Body of pancreas (tissue), 4 donors: ENCODE measurements around the gene USH2A. TPM values are rescaled to one million over a fixed set of nuclear protein-coding genes. Genes with fewer than 3 reads are reported as not detected.

Experiments used
- ATAC-seq: fragments of 150-250 bp; one replicate; pipeline ENCODE4 v1.9.1; 2016
- DNase-seq, 4 donors: peaks; one replicate each; pipeline ENCODE4 v3.0.0-alpha.2; 2019
- H3K27ac ChIP-seq, 4 donors: fragments of 200-600 bp; sonication (generic); 1 replicate in 3 of 4; 2 replicates in 1 of 4; pipeline versions ENCODE4 v1.5.1 to v1.6.1; 2016 to 2019; ENCODE audit warnings: mild to moderate bottlenecking in 1 of 4, mixed read lengths in 1 of 4, moderate library complexity in 1 of 4
- H3K27me3 ChIP-seq, 2 donors: fragments of 200-600 bp; sonication (generic); one replicate each; pipeline ENCODE4 v1.6.0; 2016; ENCODE audit warnings: mild to moderate bottlenecking in 1 of 2
- H3K36me3 ChIP-seq, 2 donors: fragments of 200-600 bp; sonication (generic); replicated peaks in 1 of 2; 2 replicates each; pipeline ENCODE4 v1.5.1; 2016; ENCODE audit warnings: low read depth in 2 of 2; ENCODE audit not compliant: insufficient read depth in 1 of 2
- H3K4me1 ChIP-seq: fragments of 200-600 bp; sonication (generic); one replicate; pipeline ENCODE4 v1.6.0; 2016
- H3K4me3 ChIP-seq, 2 donors: fragments of 200-600 bp; sonication (generic); 1 replicate in 1 of 2; 2 replicates in 1 of 2; pipeline ENCODE4 v1.5.1; 2016 to 2019
- H3K9me3 ChIP-seq, 3 donors: fragments of 200-600 bp; sonication (generic); 1 replicate in 2 of 3; 2 replicates in 1 of 3; pipeline ENCODE4 v1.5.1; 2016
- POLR2A ChIP-seq, 3 donors: fragments of 450-650 bp; IDR thresholded peaks; one replicate each; pipeline ENCODE4 v1.6.1; 2016; ENCODE audit warnings: antibody characterized with exemption in 3 of 3, mild to moderate bottlenecking in 2 of 3
- WGBS, 2 donors: methylation state at CpG; one replicate each; pipeline ENCODE4 v1.1.5; 2017; 5-methylcytosine and 5-hydroxymethylcytosine counted together
- intact Hi-C: fragments of 100-400 bp; cut with DNase I; formaldehyde crosslinking; loops from one replicate; pipeline ENCODE4 v1.15.1; 2023
- total RNA-seq, 2 donors: library from RNA; depleted of rRNA; stranded (reverse); fragments of >200 nt; gene quantifications; one replicate each; pipeline ENCODE4 v1.1.0, GENCODE V29; 2016
- TF ChIP-seq, protein P1 (sequence below), 7 experiments: fragments of 450-650 bp in 4 of 7; fragments of 200-600 bp in 3 of 7; sonication (generic) in 3 of 7; IDR thresholded peaks; one replicate each; pipeline ENCODE4 v1.5.1; 2016 to 2019; ENCODE audit warnings: antibody characterized with exemption in 7 of 7

USH2A gene
- total RNA-seq, 2 donors from 2014 or later = 0.26 to 0.33 TPM

DNA sequence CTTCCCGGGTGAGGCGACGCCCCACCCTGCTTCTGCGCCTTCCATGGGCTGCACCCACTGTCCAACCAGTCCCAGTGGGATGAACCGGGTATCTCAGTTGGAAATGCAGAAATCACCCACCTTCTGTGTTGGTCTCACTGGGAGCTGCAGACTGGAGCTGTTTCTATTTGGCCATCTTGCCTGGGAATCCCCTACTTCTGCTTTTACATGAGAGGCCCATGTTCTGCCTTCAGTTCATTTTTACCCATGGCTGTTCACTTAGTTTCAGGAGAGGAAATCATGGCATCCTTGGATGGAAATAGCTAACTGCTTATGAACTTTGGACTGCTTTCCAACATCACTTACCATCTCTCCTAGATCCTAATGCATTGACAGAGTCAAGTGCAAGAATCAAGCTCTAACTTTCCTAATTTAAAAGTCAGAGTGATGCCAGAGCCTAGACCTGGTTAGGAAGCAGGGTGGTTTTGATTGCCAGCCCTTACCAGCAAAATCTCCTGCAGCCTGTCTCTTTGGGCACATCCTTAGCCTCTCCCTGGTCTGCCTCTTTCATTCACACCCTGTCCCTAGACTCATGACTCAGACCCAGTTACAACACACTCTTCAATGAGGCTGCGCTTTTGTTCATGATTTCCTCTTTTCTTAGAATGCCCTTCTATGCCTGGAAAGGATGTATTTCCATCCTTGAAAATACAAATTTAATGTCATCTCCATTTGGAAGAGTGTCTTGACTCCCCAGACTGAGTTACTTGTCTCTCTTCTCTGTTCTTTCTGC lies 719.0 kb downstream of the USH2A start:
- Histone ChIP-seq H3K4me3 (no peak overlapping the region), H3K27ac (no peak overlapping the region), H3K36me3 (no peaks in the 10 kb centered on the region), H3K4me1 (no peaks in the 10 kb centered on the region), H3K27me3 (no peaks in the 10 kb centered on the region), H3K9me3 (no peaks in the 10 kb centered on the region)
- intact Hi-C loops = no loop called here
- DNase-seq (no peak), ATAC-seq (no peak)
- TF ChIP-seq, protein P1, sequence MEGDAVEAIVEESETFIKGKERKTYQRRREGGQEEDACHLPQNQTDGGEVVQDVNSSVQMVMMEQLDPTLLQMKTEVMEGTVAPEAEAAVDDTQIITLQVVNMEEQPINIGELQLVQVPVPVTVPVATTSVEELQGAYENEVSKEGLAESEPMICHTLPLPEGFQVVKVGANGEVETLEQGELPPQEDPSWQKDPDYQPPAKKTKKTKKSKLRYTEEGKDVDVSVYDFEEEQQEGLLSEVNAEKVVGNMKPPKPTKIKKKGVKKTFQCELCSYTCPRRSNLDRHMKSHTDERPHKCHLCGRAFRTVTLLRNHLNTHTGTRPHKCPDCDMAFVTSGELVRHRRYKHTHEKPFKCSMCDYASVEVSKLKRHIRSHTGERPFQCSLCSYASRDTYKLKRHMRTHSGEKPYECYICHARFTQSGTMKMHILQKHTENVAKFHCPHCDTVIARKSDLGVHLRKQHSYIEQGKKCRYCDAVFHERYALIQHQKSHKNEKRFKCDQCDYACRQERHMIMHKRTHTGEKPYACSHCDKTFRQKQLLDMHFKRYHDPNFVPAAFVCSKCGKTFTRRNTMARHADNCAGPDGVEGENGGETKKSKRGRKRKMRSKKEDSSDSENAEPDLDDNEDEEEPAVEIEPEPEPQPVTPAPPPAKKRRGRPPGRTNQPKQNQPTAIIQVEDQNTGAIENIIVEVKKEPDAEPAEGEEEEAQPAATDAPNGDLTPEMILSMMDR (IDR thresholded peaks at IDR 0.05) = no peak
- 63 to 81% methylated on average over 6 of the region's 6 CpGs for WGBS, 2 donors

DNA sequence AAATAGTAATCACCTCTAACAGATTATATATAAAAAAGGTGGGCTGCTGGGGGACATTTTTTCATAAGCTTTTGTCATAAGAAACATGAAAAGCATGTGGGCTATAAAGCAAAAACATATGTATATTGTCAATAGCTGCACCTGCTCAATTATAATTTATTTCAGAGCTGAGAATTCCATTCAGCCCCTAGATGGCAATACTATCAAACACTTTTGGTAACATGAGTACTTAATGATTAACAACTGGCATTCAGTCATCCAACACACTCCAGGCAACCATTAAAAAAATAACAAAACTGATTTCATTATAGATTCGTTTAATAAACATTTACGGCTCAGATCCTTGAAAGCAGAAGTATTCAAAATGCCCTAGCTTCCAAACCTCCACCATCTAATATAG lies 741.0 kb downstream of the USH2A start:
- intact Hi-C loops = no loop called here
- peak; percentile 62 for ATAC-seq
- 12 to 14% methylated on average over 2 of the region's 2 CpGs for WGBS, 2 donors

DNA sequence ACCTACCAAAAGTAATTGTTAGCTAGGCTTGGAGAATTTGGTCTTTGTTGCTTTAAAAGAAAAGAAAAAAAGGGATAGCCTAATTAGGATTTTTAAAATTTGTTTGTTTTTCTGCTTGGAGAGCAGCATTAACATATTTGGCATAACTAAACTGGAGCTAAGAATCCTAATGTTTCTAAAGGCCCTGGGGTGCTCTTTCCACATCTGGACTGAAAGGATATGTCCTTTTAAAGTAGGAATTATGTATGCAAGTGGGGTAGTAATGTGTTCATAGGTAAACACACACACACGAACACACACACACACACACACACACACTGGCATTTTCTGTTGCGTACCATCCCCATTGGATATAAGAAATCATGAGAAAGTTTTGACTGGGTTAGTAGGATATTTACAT lies 742.2 kb downstream of the USH2A start:
- Histone ChIP-seq H3K4me3 (no peak overlapping the region), H3K27ac (no peak overlapping the region), H3K9me3 (no peaks in the 10 kb centered on the region), H3K4me1 (no peaks in the 10 kb centered on the region), H3K27me3 (no peaks in the 10 kb centered on the region), H3K36me3 (no peaks in the 10 kb centered on the region)
- ATAC-seq = no peak
- TF ChIP-seq, protein P1 (IDR thresholded peaks at IDR 0.05) = no peak
- DNase-seq = no peak
- WGBS, 2 donors = 48 to 58% methylated on average over 2 of the region's 2 CpGs
- intact Hi-C loops = no loop called here

More for the DNA sequence above, 741.0 kb downstream of the USH2A start:
- Histone ChIP-seq H3K36me3 (no peaks in the 10 kb centered on the region), H3K9me3 (no peaks in the 10 kb centered on the region), H3K4me1 (no peaks in the 10 kb centered on the region), H3K4me3 (no peak overlapping the region), H3K27me3 (no peaks in the 10 kb centered on the region), H3K27ac (no peak overlapping the region)
- TF ChIP-seq, protein P1 (IDR thresholded peaks at IDR 0.05) = peak in 5 of 7 experiments; percentile 27 to 54 (median 53)
- no peak for TF ChIP-seq POLR2A (IDR thresholded peaks at IDR 0.05)
- no peak for DNase-seq

DNA sequence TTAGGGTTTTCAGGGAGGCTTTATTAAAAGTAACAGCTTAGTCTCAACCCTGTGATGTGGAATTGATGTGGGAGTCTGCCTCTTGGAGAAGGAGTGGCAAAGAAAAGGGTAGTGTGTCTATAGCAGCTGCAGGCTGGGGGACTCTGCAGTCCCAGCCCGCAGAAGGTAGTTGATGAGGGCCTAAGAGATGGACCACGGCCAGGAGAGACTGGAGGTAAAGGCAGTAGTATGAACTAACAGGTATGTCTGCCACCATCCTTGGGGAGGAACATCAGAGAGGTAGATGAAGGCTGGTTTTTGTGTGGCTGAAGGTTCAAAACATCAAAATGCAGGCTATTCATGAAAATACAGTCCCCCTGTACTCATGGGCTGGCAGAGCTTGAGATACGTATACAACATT lies 744.0 kb downstream of the USH2A start:
- ATAC-seq = no peak
- Histone ChIP-seq H3K4me3 (no peak overlapping the region), H3K36me3 (no peaks in the 10 kb centered on the region), H3K27me3 (no peaks in the 10 kb centered on the region), H3K9me3 (no peaks in the 10 kb centered on the region), H3K27ac (no peak overlapping the region), H3K4me1 (no peaks in the 10 kb centered on the region)
- no peak for DNase-seq
- intact Hi-C loops = no loop called here
- TF ChIP-seq, protein P1 (IDR thresholded peaks at IDR 0.05) = no peak
- TF ChIP-seq POLR2A (IDR thresholded peaks at IDR 0.05) = no peak
- 65 to 69% methylated on average over 3 of the region's 3 CpGs for WGBS, 2 donors

DNA sequence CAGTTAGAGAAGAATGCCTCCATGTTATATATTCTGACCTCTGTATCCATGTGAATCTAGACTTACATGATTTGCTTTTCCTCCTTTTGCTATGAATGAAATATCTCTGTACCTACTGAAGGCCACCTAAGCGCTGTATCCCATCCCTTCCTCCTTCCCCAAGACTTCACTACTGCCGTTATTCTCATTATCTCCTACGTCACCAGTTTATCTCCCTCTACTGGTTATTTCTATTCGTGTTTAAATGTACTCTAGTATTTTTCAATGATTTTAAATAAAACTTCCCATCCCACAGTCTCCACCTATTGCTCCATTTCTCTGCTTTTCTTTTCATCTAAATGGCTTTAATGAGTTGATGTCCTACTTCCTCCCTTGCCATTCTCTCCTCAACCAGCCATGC lies 746.1 kb downstream of the USH2A start:
- Histone ChIP-seq H3K9me3 (no peaks in the 10 kb centered on the region), H3K27ac (no peak overlapping the region), H3K36me3 (no peaks in the 10 kb centered on the region), H3K4me1 (no peaks in the 10 kb centered on the region), H3K27me3 (no peaks in the 10 kb centered on the region), H3K4me3 (no peak overlapping the region)
- intact Hi-C loops = no loop called here
- 53 to 61% methylated on average over 4 of the region's 4 CpGs for WGBS, 2 donors
- TF ChIP-seq, protein P1 (IDR thresholded peaks at IDR 0.05) = no peak
- TF ChIP-seq POLR2A (IDR thresholded peaks at IDR 0.05) = no peak
- no peak for ATAC-seq
- no peak for DNase-seq
